Suprapubic skin (tissue), 4 donors: ENCODE results near the gene CHMP3.

Experiments used
- EP300 ChIP-seq: sonication (generic); formaldehyde crosslinking; IDR thresholded peaks from one replicate; pipeline ENCODE4 v1.6.1; 2017; ENCODE audit warnings: antibody characterized with exemption
- POLR2A ChIP-seq, 2 donors: fragments of 450-650 bp; IDR thresholded peaks; one replicate each; pipeline ENCODE4 v1.6.1; 2017; ENCODE audit warnings: antibody characterized with exemption in 2 of 2, mild to moderate bottlenecking in 2 of 2, moderate library complexity in 2 of 2
- POLR2AphosphoS5 ChIP-seq, 3 donors: sonication (generic); formaldehyde crosslinking; IDR thresholded peaks; one replicate each; pipeline ENCODE4 v1.6.1; 2017; ENCODE audit warnings: antibody characterized with exemption in 3 of 3
- TF ChIP-seq, protein P1 (sequence below), 2 donors: fragments of 200-600 bp in 1 of 2; fragments of 450-650 bp in 1 of 2; sonication (generic) in 1 of 2; IDR thresholded peaks; one replicate each; pipeline ENCODE4 v1.5.1; 2016 to 2019; ENCODE audit warnings: antibody characterized with exemption in 2 of 2, mild to moderate bottlenecking in 1 of 2, moderate library complexity in 1 of 2

DNA sequence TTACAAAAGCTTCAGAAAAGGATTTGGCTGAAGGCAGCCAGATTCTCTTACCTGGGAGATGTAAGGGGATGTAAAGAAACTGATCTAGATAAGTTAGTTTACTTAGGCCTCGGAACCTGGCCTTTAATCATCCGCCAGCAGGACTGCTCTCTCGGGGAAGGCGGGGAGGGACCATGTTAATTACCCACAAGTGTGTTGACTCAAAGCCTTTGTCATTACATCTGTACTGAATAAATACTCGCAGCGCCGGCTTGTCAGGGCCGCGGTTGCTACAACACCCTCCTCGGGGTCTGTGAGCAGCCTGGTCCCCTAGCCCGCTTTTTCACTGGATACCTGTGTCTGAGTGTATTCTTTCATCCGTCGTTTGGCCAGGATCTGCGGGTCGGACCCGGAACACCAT is 6.7 kb downstream of the CHMP3 start:
- TF ChIP-seq, protein P1, sequence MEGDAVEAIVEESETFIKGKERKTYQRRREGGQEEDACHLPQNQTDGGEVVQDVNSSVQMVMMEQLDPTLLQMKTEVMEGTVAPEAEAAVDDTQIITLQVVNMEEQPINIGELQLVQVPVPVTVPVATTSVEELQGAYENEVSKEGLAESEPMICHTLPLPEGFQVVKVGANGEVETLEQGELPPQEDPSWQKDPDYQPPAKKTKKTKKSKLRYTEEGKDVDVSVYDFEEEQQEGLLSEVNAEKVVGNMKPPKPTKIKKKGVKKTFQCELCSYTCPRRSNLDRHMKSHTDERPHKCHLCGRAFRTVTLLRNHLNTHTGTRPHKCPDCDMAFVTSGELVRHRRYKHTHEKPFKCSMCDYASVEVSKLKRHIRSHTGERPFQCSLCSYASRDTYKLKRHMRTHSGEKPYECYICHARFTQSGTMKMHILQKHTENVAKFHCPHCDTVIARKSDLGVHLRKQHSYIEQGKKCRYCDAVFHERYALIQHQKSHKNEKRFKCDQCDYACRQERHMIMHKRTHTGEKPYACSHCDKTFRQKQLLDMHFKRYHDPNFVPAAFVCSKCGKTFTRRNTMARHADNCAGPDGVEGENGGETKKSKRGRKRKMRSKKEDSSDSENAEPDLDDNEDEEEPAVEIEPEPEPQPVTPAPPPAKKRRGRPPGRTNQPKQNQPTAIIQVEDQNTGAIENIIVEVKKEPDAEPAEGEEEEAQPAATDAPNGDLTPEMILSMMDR (IDR thresholded peaks at IDR 0.05) = no peak
- TF ChIP-seq POLR2A (IDR thresholded peaks at IDR 0.05) = no peak
- TF ChIP-seq EP300 = no peak
- TF ChIP-seq POLR2AphosphoS5 (IDR thresholded peaks at IDR 0.05) = no peak
